Tibial artery (tissue), 4 donors: ENCODE measurements around the gene VCL.
"Not testable (repeated sequence)": the region's sequence is repeated elsewhere in the genome, so short reads cannot be mapped to it uniquely, and the experiment has no call there.

Experiments used
- DNase-seq, 2 donors: peaks; one replicate each; pipeline ENCODE4 v3.0.0-alpha.2; 2019
- H3K27ac ChIP-seq, 2 donors: fragments of 200-600 bp; sonication (generic) in 1 of 2; 1 replicate in 1 of 2; 2 replicates in 1 of 2; pipeline ENCODE4 v1.5.1; 2018 to 2019; ENCODE audit warnings: mild to moderate bottlenecking in 1 of 2
- H3K27me3 ChIP-seq, 2 donors: fragments of 200-600 bp; sonication (generic) in 1 of 2; one replicate each; pipeline versions ENCODE4 v1.5.1 to v1.6.0; 2016 to 2019
- H3K36me3 ChIP-seq, 3 donors: fragments of 200-600 bp; sonication (generic) in 2 of 3; one replicate each; pipeline ENCODE4 v1.5.1; 2016 to 2019; ENCODE audit warnings: mild to moderate bottlenecking in 2 of 3
- H3K4me1 ChIP-seq, 4 donors: fragments of 200-600 bp; sonication (generic) in 2 of 4; 1 replicate in 3 of 4; 2 replicates in 1 of 4; pipeline ENCODE4 v1.5.1; 2016 to 2019
- H3K4me3 ChIP-seq, 2 donors: fragments of 200-600 bp; sonication (generic) in 1 of 2; 1 replicate in 1 of 2; 2 replicates in 1 of 2; pipeline ENCODE4 v1.5.1; 2018 to 2019; ENCODE audit warnings: mild to moderate bottlenecking in 2 of 2
- H3K9me3 ChIP-seq, 3 donors: fragments of 200-600 bp; sonication (generic) in 1 of 3; one replicate each; pipeline ENCODE4 v1.5.1; 2016 to 2019
- CTCF ChIP-seq, 2 experiments: fragments of 200-600 bp in 1 of 2; fragments of 450-650 bp in 1 of 2; IDR thresholded peaks; one replicate each; pipeline ENCODE4 v1.5.1; 2017 to 2019; ENCODE audit warnings: antibody characterized with exemption in 2 of 2, mild to moderate bottlenecking in 1 of 2, moderate library complexity in 1 of 2
- intact Hi-C: fragments of 100-400 bp; cut with DNase I; formaldehyde crosslinking; loops from one replicate; pipeline ENCODE4 v1.15.0; 2023; ENCODE audit warnings: low total_unique reads

The VCL gene

GRCh38 chr10:74006269-74006668, 8.4 kb downstream of the VCL start:
- intact Hi-C loops, result no loop called here
- no peaks in the 10 kb centered on the region for H3K36me3 ChIP-seq
- no peaks in the 10 kb centered on the region for H3K9me3 ChIP-seq
- H3K27ac ChIP-seq, result peak overlapping the region; percentile 47 to 87
- DNase-seq, result no peak
- no peaks in the 10 kb centered on the region for H3K27me3 ChIP-seq
- TF ChIP-seq CTCF (IDR thresholded peaks at IDR 0.05), result no peak
- no peak overlapping the region for H3K4me3 ChIP-seq
- peaks cover 0 to 100% (median 47%) of the 10 kb centered on the region in 4 donors for H3K4me1 ChIP-seq

GRCh38 chr10:74008212-74008731, 10.4 kb downstream of the VCL start:
- H3K27me3 ChIP-seq, result no peaks in the 10 kb centered on the region
- intact Hi-C loops, result no loop called here
- TF ChIP-seq CTCF (IDR thresholded peaks at IDR 0.05), result no peak
- H3K27ac ChIP-seq, result peak overlapping the region; percentile 47 to 87
- no peak for DNase-seq
- H3K4me1 ChIP-seq, result peaks cover 0 to 100% (median 55%) of the 10 kb centered on the region in 4 donors
- H3K4me3 ChIP-seq, result no peak overlapping the region
- H3K9me3 ChIP-seq, result no peaks in the 10 kb centered on the region
- H3K36me3 ChIP-seq, result no peaks in the 10 kb centered on the region

- H3K4me3 ChIP-seq, result no peak overlapping the region
- no peaks in the 10 kb centered on the region for H3K27me3 ChIP-seq
- intact Hi-C loops, result no loop called here
- no peaks in the 10 kb centered on the region for H3K36me3 ChIP-seq
- TF ChIP-seq CTCF (IDR thresholded peaks at IDR 0.05), result no peak
- H3K9me3 ChIP-seq, result no peaks in the 10 kb centered on the region
- peaks cover 0 to 99% (median 61%) of the 10 kb centered on the region in 4 donors for H3K4me1 ChIP-seq
- H3K27ac ChIP-seq, result peak overlapping the region; percentile 39 to 60
- DNase-seq, result no peak
Measured at GRCh38 chr10:74011017-74011416, 13.1 kb downstream of the VCL start.

- peak in 1 of 2 donors; percentile 58 for DNase-seq
- H3K36me3 ChIP-seq, result no peaks in the 10 kb centered on the region
- TF ChIP-seq CTCF (IDR thresholded peaks at IDR 0.05), result no peak
- H3K9me3 ChIP-seq, result no peaks in the 10 kb centered on the region
- peaks cover 0 to 99% (median 59%) of the 10 kb centered on the region in 4 donors for H3K4me1 ChIP-seq
- peak overlapping the region; percentile 39 to 60 for H3K27ac ChIP-seq
- no peaks in the 10 kb centered on the region for H3K27me3 ChIP-seq
- H3K4me3 ChIP-seq, result no peak overlapping the region
- intact Hi-C loops, result no loop called here
Measured at GRCh38 chr10:74011770-74012169, 13.9 kb downstream of the VCL start.

GRCh38 chr10:74012480-74012879, 14.6 kb downstream of the VCL start:
- Histone ChIP-seq H3K27ac (peak overlapping the region; percentile 39 to 60), H3K27me3 (no peaks in the 10 kb centered on the region), H3K4me3 (no peak overlapping the region), H3K9me3 (no peaks in the 10 kb centered on the region), H3K36me3 (no peaks in the 10 kb centered on the region), H3K4me1 (peaks cover 0 to 95% (median 53%) of the 10 kb centered on the region in 4 donors)
- TF ChIP-seq CTCF (IDR thresholded peaks at IDR 0.05), result no peak
- intact Hi-C loops, result no loop called here
- DNase-seq, result no peak

GRCh38 chr10:74013004-74013403, 15.1 kb downstream of the VCL start:
- H3K27ac ChIP-seq, result peak overlapping the region; percentile 39 to 60
- intact Hi-C loops, result no loop called here
- H3K4me3 ChIP-seq, result no peak overlapping the region
- H3K27me3 ChIP-seq, result no peaks in the 10 kb centered on the region
- no peaks in the 10 kb centered on the region for H3K9me3 ChIP-seq
- DNase-seq, result no peak
- peaks cover 0 to 95% (median 52%) of the 10 kb centered on the region in 4 donors for H3K4me1 ChIP-seq
- TF ChIP-seq CTCF (IDR thresholded peaks at IDR 0.05), result no peak
- no peaks in the 10 kb centered on the region for H3K36me3 ChIP-seq

- H3K4me3 ChIP-seq, H3K9me3 ChIP-seq, DNase-seq, H3K36me3 ChIP-seq, H3K27me3 ChIP-seq, intact Hi-C loops: not testable (repeated sequence)
- peak overlapping the region; percentile 39 to 60 for H3K27ac ChIP-seq
- H3K4me1 ChIP-seq, result peaks cover 0 to 95% (median 46%) of the 10 kb centered on the region in 4 donors
Measured at GRCh38 chr10:74014574-74014973, 16.7 kb downstream of the VCL start.
